Skeletal muscle tissue (tissue), 4 donors: Measurements from ENCODE around the gene GUCY1B1. TPM values are rescaled to one million over a fixed set of nuclear protein-coding genes. Genes with fewer than 3 reads are reported as not detected.

Experiments used
- H3K27ac ChIP-seq: one replicate; pipeline ENCODE4 v1.7.0; 2013; ENCODE audit warnings: mild to moderate bottlenecking, low read depth, low read length, inconsistent platforms
- H3K27me3 ChIP-seq, 3 donors: one replicate each; pipeline ENCODE4 v1.7.0; 2013; ENCODE audit warnings: low read length in 3 of 3; ENCODE audit not compliant: control insufficient read depth in 3 of 3, insufficient read depth in 3 of 3
- H3K36me3 ChIP-seq, 3 donors: one replicate each; pipeline ENCODE4 v1.7.0; 2013; ENCODE audit warnings: low read length in 3 of 3; ENCODE audit not compliant: control insufficient read depth in 3 of 3, insufficient read depth in 3 of 3
- H3K4me1 ChIP-seq, 3 donors: one replicate each; pipeline ENCODE4 v1.7.0; 2013; ENCODE audit warnings: low read length in 3 of 3, mild to moderate bottlenecking in 3 of 3; ENCODE audit not compliant: control insufficient read depth in 3 of 3, insufficient read depth in 3 of 3
- H3K4me3 ChIP-seq, 3 donors: one replicate each; pipeline ENCODE4 v1.7.0; 2013; ENCODE audit warnings: low read length in 3 of 3
- H3K9ac ChIP-seq, 3 donors: one replicate each; pipeline ENCODE4 v1.7.0; 2013; ENCODE audit warnings: low read length in 3 of 3, mild to moderate bottlenecking in 3 of 3, moderate library complexity in 2 of 3, low read depth in 1 of 3
- H3K9me3 ChIP-seq, 3 donors: one replicate each; pipeline ENCODE4 v1.7.0; 2013; ENCODE audit warnings: low read length in 3 of 3; ENCODE audit not compliant: control insufficient read depth in 3 of 3
- total RNA-seq: library from RNA; depleted of rRNA; stranded (reverse); fragments of >200 nt; gene quantifications from one replicate; pipeline ENCODE4 v1.2.3, GENCODE V29; 2014
- donor health status: Osteomylitis.

GUCY1B1 gene
- total RNA-seq, 1 donor from 2014 or later: 15.7 TPM

DNA sequence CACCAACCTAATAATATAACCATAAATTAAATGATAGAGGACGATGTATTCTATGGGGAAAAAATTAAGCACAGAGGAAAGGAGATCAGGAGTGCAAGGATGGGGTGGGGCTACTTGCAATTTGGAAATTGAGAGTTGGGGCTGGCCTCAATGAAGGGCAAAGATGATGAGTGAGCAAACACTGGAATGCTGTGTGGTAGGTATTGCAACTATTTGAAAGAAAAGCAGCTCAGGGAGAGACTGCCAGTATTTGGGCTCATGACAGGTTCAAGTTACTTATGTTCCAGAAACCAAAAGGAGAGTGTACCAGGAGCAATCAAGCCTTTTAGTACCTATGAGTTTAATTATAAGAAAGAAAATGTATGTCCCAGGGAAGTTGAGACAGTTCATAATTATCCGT is 59.8 kb downstream of the GUCY1B1 start:
- Histone ChIP-seq H3K27me3 (no peaks in the 10 kb centered on the region), H3K9me3 (no peaks in the 10 kb centered on the region), H3K9ac (no peak overlapping the region)

DNA sequence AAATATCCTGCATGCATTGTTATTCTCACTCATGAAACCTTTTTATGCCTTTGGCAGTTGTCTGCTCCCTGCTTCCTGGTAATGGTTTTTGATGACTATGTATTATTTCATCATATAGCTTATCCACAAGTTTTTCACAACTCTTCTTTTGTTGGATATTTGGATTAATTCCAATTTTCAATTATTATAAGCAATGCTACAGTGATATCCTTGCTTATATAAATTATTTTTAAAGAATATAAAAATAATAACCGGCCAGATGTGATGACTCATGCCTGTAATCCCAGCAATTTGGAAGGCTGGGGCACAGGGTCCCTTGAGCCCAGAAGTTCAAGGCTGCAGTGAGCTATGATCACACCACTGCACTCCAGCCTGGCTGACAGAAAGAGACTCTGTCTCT is 60.2 kb downstream of the GUCY1B1 start:
- no peaks in the 10 kb centered on the region for H3K36me3 ChIP-seq
- no peaks in the 10 kb centered on the region for H3K9me3 ChIP-seq
- no peaks in the 10 kb centered on the region for H3K27me3 ChIP-seq
- no peaks in the 10 kb centered on the region for H3K4me1 ChIP-seq
- H3K27ac ChIP-seq: no peak overlapping the region
- no peak overlapping the region for H3K9ac ChIP-seq
- no peak overlapping the region for H3K4me3 ChIP-seq

More for the DNA sequence above, 59.8 kb downstream of the GUCY1B1 start:
- Histone ChIP-seq H3K27ac (no peak overlapping the region), H3K36me3 (no peaks in the 10 kb centered on the region), H3K4me3 (no peak overlapping the region), H3K4me1 (no peaks in the 10 kb centered on the region)

DNA sequence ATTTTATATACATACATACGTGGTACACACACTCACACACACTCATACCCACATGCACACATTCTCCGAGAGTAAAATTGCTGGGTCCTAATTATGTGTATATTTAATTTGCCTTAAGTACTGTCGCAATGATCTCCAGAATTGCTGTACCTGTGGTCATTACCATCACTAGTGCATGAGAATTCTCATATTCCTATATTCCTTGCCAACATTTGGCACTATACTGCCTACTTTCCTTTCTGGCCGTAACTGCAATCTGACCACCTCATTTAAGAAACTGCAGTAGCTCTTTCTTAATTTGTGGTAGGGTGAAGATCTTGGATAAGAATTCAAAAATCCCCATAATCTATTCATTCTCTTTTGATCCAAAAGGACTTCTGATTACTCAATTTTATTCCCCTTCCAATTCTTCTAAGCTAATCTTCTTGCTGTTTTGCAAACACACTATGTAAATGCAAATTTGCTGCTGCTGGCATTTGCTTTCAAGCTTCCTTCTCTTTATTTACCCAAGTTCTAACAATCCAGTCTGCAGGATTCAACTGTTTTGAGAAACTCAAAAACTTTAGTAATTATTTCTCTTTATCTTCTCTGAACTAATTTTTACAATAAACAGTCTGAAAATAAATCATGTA is 62.2 kb downstream of the GUCY1B1 start:
- Histone ChIP-seq H3K4me3 (no peak overlapping the region), H3K9ac (no peak overlapping the region), H3K27ac (no peak overlapping the region), H3K36me3 (no peaks in the 10 kb centered on the region), H3K27me3 (no peaks in the 10 kb centered on the region), H3K9me3 (no peaks in the 10 kb centered on the region), H3K4me1 (no peaks in the 10 kb centered on the region)

DNA sequence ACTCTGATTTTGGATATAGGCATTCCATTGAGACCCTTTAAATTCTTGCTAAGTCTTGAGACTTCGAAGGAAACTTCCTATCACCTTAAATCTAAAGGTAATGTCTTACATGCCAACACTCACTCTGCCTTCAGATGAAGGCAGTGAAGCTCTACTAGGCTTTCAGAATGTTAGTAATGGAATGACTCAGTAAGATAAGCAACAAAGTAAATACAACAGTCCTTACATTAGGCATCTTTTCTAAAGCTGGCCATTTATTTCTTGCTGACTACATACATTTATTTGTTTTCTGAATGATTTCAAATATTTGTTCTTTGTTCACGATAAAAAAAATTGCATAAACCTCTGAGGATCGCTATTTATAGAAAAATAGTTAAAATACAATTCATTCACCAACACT is 63.8 kb downstream of the GUCY1B1 start:
- no peaks in the 10 kb centered on the region for H3K36me3 ChIP-seq
- no peaks in the 10 kb centered on the region for H3K9me3 ChIP-seq
- H3K27me3 ChIP-seq: no peaks in the 10 kb centered on the region
- H3K4me3 ChIP-seq: no peak overlapping the region
- H3K9ac ChIP-seq: no peak overlapping the region
- no peaks in the 10 kb centered on the region for H3K4me1 ChIP-seq
- H3K27ac ChIP-seq: no peak overlapping the region

DNA sequence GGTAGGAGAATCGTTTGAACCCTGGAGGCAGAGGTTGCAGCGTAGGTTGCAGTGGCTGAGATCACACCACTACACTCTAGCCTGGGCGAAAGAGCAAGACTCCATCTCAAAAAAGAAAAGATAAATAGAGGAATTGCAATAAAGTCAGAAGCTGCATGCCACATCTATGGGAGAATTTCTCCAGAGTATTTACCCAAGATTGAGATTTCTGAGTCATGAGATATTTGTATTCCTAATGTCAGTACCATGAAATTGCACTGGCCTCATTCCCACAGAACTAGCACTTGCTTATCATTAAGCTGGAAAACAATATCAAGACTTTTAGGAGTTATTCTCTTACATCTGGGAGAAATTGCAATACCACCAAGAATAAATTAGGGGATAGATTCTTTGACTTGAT is 69.8 kb downstream of the GUCY1B1 start:
- H3K9ac ChIP-seq: no peak overlapping the region
- no peak overlapping the region for H3K27ac ChIP-seq
- H3K4me3 ChIP-seq: no peak overlapping the region
- H3K27me3 ChIP-seq: no peaks in the 10 kb centered on the region
- H3K4me1 ChIP-seq: no peaks in the 10 kb centered on the region
- H3K36me3 ChIP-seq: no peaks in the 10 kb centered on the region
- H3K9me3 ChIP-seq: no peaks in the 10 kb centered on the region

DNA sequence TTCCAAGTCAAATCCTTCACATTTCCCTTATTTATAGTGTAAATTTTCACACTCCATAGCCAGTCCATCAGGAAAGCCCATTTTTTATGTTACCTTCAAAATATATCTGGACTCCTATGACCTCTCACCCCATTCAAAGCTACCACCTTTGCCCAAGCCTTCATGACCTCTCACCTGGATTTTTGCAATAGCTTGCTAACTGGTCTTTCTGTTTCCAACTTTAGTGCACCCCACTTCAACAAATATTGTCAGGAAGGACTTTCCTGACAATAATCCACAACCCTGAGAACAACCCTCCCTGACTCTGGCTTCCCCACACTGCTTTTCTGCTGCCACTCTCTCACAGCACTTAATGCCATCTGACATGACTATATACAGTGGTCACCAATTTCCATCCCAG is 73.8 kb downstream of the GUCY1B1 start:
- no peak overlapping the region for H3K4me3 ChIP-seq
- H3K4me1 ChIP-seq: no peaks in the 10 kb centered on the region
- H3K27me3 ChIP-seq: no peaks in the 10 kb centered on the region
- no peaks in the 10 kb centered on the region for H3K9me3 ChIP-seq
- H3K9ac ChIP-seq: no peak overlapping the region
- no peak overlapping the region for H3K27ac ChIP-seq
- no peaks in the 10 kb centered on the region for H3K36me3 ChIP-seq

DNA sequence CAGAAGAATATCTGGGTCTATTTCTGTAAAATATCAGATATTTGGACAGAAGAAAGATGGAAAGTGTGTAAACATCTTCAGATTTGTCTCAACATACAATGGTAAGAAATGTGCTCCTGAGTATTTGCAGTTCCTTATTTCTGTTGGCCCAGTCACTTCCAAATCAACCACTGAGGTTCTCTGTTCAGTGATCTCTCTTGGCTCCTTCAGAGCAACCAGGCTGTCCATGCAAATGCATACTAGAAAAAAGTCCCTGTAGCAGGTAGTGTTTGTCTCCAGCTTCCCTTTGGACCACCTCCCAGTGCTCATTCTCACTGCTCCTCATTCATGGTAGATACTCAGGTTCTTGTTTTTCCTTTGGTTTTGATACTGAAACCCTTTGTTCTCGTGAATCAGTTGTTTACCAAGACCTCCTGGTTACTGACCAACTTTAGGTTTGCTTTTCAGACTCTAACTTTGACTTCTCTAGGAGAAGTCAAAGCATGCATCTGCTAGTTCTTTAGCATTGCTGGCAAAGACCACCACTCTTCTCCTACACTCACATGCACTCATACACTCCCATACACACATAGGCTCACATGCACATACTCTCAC is 78.5 kb downstream of the GUCY1B1 start:
- Histone ChIP-seq H3K27ac (no peak overlapping the region), H3K4me1 (no peaks in the 10 kb centered on the region), H3K27me3 (no peaks in the 10 kb centered on the region), H3K9ac (no peak overlapping the region), H3K4me3 (no peak overlapping the region), H3K9me3 (no peaks in the 10 kb centered on the region), H3K36me3 (no peaks in the 10 kb centered on the region)

DNA sequence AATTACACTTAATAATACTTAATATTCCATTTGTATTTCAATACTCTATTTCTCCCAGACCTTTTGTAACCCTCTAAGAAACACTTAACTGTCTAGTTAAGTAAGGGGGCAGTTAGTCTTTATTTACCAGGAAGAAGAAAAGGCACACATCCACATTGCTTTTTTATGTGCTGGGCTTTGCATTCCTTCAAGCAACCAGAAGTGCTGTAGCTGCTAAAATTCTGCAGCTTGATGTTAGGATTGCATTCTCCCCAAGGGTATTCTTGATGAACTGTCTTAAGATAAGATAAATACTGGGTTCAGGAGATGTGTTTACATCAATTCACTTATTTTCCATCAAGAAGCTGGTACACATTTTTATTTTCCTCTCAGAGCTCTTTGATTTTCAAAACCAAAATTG is 83.3 kb downstream of the GUCY1B1 start:
- Histone ChIP-seq H3K27ac (no peak overlapping the region), H3K4me1 (no peaks in the 10 kb centered on the region), H3K27me3 (no peaks in the 10 kb centered on the region), H3K9me3 (no peaks in the 10 kb centered on the region), H3K9ac (no peak overlapping the region), H3K36me3 (no peaks in the 10 kb centered on the region), H3K4me3 (no peak overlapping the region)

DNA sequence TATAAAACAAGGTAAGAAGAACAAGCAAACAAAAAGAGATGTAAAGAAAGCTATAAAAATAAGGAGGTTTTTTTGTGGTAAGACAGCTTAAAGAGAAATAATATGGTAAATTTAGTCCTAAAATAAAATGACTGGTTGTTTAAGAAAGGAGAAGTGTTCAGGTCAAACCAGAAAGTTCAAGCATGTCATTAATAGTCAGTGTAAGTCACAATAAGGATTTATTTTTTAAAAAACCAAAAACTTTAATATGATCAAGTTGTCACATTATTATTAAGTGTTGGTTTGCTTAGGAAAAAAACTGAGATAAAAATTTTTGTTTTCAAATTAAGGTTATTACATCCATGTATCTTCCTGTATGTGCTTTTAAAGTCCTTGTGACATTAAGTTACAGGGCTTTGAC is 88.1 kb downstream of the GUCY1B1 start:
- Histone ChIP-seq H3K27me3 (no peaks in the 10 kb centered on the region), H3K9me3 (no peaks in the 10 kb centered on the region), H3K4me1 (no peaks in the 10 kb centered on the region), H3K9ac (no peak overlapping the region), H3K36me3 (no peaks in the 10 kb centered on the region), H3K27ac (no peak overlapping the region), H3K4me3 (no peak overlapping the region)

DNA sequence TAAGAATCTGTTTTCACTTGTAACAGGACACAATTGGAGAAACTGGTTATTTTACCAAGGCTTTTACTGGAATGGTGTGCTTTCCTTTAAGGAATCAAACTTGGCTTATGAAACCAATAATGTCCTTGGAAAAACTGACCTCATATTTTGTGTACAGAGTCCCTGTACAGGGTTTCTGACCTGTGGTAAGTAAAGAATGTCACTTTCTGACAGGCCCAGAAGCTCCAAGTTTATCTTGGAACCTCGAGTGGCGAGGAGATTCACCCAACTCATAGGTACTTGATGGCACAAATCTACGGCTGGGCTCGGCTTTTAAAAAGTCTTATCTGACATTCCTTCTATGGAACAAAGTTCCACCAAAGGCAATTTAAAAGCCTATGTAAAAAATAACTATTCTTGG is 90.2 kb downstream of the GUCY1B1 start:
- H3K27ac ChIP-seq: no peak overlapping the region
- H3K4me1 ChIP-seq: no peaks in the 10 kb centered on the region
- H3K9me3 ChIP-seq: no peaks in the 10 kb centered on the region
- no peaks in the 10 kb centered on the region for H3K36me3 ChIP-seq
- H3K27me3 ChIP-seq: no peaks in the 10 kb centered on the region
- no peak overlapping the region for H3K4me3 ChIP-seq
- H3K9ac ChIP-seq: no peak overlapping the region
